Tibial nerve (tissue), 4 donors: ENCODE data around the gene TNRC6A.

Source experiments
- EP300 ChIP-seq, 2 donors: sonication (generic); formaldehyde crosslinking; IDR thresholded peaks; one replicate each; pipeline ENCODE4 v1.6.1; 2017; ENCODE audit warnings: antibody characterized with exemption in 2 of 2, mild to moderate bottlenecking in 1 of 2
- POLR2A ChIP-seq, 2 donors: fragments of 450-650 bp; IDR thresholded peaks; one replicate each; pipeline ENCODE4 v1.6.1; 2017; ENCODE audit warnings: antibody characterized with exemption in 2 of 2, mild to moderate bottlenecking in 2 of 2, moderate library complexity in 2 of 2
- TF ChIP-seq, protein P1 (sequence below), 5 experiments: fragments of 200-600 bp in 3 of 5; fragments of 450-650 bp in 2 of 5; sonication (generic) in 3 of 5; IDR thresholded peaks; one replicate each; pipeline ENCODE4 v1.5.1; 2016 to 2019; ENCODE audit warnings: antibody characterized with exemption in 5 of 5, mild to moderate bottlenecking in 3 of 5, moderate library complexity in 2 of 5

DNA sequence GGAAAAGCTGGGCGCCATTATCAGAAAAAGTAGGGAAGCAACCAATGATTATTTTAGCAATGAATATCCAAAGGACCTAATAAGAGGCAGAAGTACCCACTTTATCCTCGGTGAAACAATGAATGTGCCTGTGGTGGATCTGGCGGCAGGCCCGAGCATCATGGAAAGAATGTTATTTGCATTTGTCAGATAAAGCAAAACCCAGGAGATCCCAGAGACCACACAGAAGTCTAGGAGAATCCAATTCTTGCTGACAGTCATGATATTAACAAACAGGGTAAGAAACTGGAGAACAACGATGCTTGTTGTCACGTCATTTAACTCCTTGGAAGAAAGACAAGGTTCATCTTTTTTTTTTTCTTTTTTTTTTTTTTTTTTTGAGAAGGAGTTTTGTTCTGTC lies 12.0 kb upstream of the TNRC6A start:
- TF ChIP-seq, protein P1, sequence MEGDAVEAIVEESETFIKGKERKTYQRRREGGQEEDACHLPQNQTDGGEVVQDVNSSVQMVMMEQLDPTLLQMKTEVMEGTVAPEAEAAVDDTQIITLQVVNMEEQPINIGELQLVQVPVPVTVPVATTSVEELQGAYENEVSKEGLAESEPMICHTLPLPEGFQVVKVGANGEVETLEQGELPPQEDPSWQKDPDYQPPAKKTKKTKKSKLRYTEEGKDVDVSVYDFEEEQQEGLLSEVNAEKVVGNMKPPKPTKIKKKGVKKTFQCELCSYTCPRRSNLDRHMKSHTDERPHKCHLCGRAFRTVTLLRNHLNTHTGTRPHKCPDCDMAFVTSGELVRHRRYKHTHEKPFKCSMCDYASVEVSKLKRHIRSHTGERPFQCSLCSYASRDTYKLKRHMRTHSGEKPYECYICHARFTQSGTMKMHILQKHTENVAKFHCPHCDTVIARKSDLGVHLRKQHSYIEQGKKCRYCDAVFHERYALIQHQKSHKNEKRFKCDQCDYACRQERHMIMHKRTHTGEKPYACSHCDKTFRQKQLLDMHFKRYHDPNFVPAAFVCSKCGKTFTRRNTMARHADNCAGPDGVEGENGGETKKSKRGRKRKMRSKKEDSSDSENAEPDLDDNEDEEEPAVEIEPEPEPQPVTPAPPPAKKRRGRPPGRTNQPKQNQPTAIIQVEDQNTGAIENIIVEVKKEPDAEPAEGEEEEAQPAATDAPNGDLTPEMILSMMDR (IDR thresholded peaks at IDR 0.05): no peak
- no peak for TF ChIP-seq POLR2A (IDR thresholded peaks at IDR 0.05)
- peak in 1 of 2 donors; percentile 38 for TF ChIP-seq EP300 (IDR thresholded peaks at IDR 0.05)
